Left ventricle myocardium superior (tissue), 1 donor: ENCODE measurements around the gene CREBRF. TPM values are rescaled to one million over a fixed set of nuclear protein-coding genes. Genes with fewer than 3 reads are reported as not detected.
"Not testable (repeated sequence)": the region's sequence is repeated elsewhere in the genome, so short reads cannot be mapped to it uniquely, and the experiment has no call there.

Experiments
- ATAC-seq: fragments of 200-7000 bp; cut with Tn5 transposase; one replicate; pipeline ENCODE4 v1.9.1; 2020; ENCODE audit warnings: mild to moderate bottlenecking, moderate library complexity
- DNase-seq: peaks from one replicate; pipeline ENCODE4 v3.0.0-alpha.2; 2020
- intact Hi-C: fragments of 100-400 bp; cut with micrococcal nuclease; formaldehyde crosslinking; loops from one replicate; pipeline ENCODE4 v1.11.0; 2022
- total RNA-seq: library from RNA; stranded (reverse); fragmentation: NEBNext Ultra II Directional; extraction: Animal tissue kit (Norgen Biotek cat#: 25700); gene quantifications from one replicate; pipeline ENCODE4 v1.2.1, GENCODE V29; 2021
- donor health status: DM: no; HTN: yes; CAD: no; lungs with severe emphysema.

The CREBRF gene
- total RNA-seq, 1 donor from 2014 or later: 28.3 TPM

DNA sequence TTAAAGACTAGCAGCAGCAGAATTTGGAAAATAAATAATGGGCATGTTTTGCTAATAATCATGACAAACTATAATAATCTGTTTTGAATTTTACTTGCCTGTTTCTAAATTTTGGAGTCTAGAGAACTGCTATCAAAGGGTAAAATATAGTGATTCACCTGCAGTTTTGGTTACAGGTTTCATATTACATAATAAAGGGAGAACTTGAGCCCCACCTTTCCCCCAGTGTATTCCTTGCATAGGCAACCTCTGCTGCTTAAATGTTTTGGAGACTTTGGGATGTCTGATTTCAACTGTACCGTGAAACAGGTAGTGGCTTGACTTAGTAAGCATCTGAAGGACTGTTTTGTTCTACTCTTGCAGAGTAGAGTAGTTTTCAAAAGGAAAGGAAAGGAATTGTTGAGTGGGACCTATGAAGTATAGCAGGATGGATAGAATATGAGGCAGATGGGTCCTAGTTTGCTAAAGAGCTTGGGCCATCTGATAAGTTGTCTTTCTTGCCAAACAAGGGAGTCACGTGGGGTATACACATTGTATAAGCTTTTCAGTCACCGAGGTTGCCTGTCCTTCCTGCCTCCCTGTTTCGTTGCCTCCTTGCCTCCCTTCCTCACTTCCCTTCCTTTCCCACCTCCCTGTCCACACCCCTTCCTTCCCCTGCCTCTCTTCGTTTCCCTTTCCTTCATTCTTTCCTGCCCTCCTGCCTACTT lies 19.1 kb downstream of the CREBRF start:
- intact Hi-C loops: no loop called here
- no peak for ATAC-seq
- DNase-seq: no peak

DNA sequence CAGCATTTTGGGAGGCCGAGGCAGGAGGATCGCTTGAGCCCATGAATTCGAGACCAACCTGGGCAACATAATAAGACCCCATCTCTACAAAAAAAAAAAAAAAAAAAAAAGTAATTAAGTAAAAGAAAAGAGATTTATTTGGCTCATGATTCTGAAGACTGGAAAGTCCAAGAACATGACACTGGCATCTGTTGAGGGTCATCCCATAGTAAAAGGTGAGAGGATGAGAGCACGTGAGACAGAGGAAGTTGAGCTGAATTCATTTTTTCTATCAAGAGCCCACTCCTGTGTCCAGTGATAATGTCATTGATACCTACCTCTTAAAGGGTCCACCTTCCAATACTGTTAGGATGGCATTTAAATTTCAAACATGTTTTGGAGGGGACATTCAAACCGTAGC lies 19.8 kb downstream of the CREBRF start:
- DNase-seq: no peak
- ATAC-seq: no peak
- intact Hi-C loops: no loop called here

GRCh38 chr5:173076471-173076870 lies 20.3 kb downstream of the CREBRF start:
- DNase-seq, ATAC-seq, intact Hi-C loops: not testable (repeated sequence)

GRCh38 chr5:173078878-173079277 lies 22.7 kb downstream of the CREBRF start:
- DNase-seq (no peak), ATAC-seq (peak; percentile 89)
- intact Hi-C loops: no loop called here

DNA sequence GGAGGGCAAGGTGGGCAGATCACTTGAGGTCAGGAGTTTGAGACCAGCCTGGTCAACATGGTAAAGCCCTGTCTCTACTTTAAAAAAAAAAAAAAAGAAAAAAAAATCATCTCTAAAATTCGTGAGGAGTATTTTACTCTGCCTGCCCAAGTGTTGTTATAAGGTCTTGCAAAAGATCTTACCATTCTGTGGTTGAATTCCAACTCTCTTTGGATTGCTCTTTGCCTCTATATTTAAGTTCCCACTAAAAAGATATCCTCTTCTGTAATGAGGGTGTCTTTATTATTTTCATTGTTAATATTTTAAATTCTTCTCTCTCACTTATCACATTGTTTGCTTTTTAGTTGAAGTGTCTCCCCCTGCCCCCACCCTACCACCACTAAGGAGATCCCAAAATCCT lies 33.4 kb downstream of the CREBRF start:
- no peak for ATAC-seq
- DNase-seq: no peak
- intact Hi-C loops: no loop called here

- no peak for DNase-seq
- no peak for ATAC-seq
- intact Hi-C loops: no loop called here
Observed at GRCh38 chr5:173090639-173091038, 34.5 kb downstream of the CREBRF start.

GRCh38 chr5:173091981-173092380 lies 35.8 kb downstream of the CREBRF start:
- no peak for ATAC-seq
- intact Hi-C loops: no loop called here
- no peak for DNase-seq

- ATAC-seq (peak; percentile 23), DNase-seq (no peak)
- intact Hi-C loops: no loop called here
Observed at GRCh38 chr5:173093606-173094005, 37.5 kb downstream of the CREBRF start.

DNA sequence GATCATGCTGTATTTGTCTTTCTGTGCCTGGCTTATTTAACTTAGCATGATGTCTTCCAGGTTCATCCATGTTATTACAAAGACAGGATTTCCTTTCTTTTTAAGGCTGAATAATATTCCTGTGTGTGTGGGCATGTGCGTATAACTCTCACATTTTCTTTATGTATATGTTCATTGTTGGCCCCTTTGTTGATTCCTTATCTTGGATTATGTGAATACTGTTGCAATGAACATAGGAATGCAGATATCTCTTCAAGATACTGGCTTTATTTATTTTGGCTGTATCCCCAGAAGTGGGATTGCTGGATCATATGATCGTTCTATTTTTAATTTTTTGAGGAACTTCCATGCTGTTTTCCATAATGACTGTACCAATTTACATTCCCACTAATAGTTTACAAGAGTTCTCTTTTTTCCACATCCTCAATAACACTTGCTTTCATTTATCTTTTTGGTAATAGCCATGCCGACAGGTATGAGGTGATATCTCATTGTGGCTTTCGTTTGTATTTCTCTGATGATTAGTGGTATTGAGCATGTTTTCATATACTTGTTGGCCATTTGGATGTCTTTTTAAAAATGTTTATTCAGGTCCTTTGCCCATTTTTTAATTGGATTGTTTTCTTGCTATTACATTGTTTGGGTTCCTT lies 38.0 kb downstream of the CREBRF start:
- ATAC-seq (peak; percentile 35), DNase-seq (no peak)
- intact Hi-C loops: no loop called here

GRCh38 chr5:173098787-173099186 lies 42.6 kb downstream of the CREBRF start:
- no peak for ATAC-seq
- intact Hi-C loops: no loop called here
- DNase-seq: no peak

DNA sequence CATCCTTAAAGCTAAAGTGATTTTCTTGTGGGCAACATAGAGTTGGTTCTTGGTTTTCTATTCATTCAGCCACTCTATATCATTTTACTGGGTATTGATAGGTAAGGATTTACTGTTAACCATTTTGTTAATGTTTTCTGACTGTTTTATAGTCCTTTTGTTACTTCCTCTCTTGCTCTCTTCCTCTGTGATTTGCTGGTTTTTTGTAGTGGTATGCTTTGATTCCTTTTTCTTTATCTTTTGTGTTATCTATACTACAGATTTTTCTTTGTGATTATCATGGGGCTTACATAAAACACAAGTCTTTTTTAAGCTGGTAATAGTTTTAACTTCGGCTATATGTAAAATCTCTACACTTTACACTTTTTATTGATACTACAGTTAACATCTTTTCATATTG lies 43.3 kb downstream of the CREBRF start:
- ATAC-seq (no peak), DNase-seq (no peak)
- intact Hi-C loops: no loop called here

GRCh38 chr5:173101245-173101644 lies 45.1 kb downstream of the CREBRF start:
- intact Hi-C loops: no loop called here
- no peak for DNase-seq
- no peak for ATAC-seq

DNA sequence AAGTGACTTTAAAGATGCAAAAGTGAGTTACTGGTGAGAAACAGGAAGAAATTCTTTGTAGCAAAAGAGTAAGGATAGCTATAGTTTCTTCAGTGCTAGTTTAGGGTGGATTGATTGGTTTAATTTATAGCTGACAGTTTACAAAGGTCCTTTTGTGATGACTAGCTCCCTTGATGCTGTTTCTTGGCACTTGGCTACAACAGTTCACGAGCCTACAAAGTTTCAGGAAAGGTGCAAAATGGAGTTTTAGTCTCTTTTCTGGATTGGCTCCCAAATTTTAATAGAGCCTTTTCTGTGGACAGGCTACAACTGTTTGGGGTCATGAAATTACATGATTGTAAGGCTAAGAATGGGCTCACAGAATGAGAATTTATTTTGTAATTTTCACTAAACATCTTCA lies 47.3 kb downstream of the CREBRF start:
- intact Hi-C loops: no loop called here
- DNase-seq (no peak), ATAC-seq (no peak)

- ATAC-seq: no peak
- intact Hi-C loops: no loop called here
- DNase-seq: no peak
Observed at GRCh38 chr5:173108914-173109313, 52.8 kb downstream of the CREBRF start.

DNA sequence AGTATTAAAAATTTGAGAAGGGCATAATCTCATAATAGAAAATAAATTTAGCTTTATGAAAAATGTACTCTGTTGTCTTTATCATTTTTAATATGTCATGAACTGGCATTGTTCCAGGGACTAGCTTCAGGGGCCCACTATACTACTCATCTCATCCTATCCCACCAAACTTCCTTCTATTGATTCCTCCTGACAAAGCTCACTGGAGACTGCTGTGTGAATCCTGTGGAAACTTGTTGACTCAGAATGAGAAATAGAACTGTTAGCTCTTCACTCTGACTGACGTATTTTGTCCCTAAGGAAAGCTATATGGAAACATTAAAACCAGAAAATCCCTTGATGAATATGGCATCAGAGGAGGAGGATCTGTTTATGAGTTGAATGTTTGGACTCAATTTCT lies 58.4 kb downstream of the CREBRF start:
- no peak for ATAC-seq
- intact Hi-C loops: no loop called here
- DNase-seq: no peak

DNA sequence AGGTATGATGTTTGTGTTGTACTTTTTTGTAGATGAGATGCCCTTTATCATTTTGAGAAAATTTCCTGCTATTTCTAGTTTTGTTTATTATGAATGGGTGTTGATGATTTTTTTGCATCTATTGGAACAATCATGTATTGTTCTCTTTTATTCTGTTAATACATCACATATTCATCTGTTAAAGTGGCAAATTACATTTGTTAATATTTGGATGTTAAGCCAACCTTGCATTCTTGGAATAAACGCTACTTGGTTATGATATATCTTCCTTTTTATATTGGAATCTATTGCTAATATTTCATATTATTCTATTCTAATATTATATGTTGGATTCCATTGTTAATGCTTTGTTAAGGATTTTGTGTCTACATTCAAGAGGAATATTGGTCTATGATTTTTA lies 63.6 kb downstream of the CREBRF start:
- ATAC-seq: no peak
- no peak for DNase-seq
- intact Hi-C loops: no loop called here

DNA sequence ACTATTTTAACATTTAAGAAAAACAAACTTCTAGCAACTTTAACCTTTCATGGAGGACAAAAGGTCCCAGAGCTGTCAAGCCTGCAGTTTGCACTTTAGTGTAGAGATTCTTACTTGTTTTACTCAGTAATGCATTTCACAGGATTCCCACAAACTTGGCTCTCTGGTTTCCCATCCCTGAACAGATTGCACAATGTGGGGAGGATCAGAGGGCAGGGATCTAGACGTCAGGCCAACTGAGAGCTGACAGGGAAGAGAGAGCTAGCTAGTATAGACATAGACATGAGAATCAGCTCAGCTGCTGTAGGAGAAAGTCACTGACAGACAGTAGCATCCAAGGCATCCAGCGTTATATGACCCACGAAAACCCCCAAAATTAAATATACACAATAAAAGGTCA lies 67.3 kb downstream of the CREBRF start:
- no peak for ATAC-seq
- intact Hi-C loops: no loop called here
- no peak for DNase-seq

GRCh38 chr5:173132166-173132565 lies 76.0 kb downstream of the CREBRF start:
- intact Hi-C loops, ATAC-seq, DNase-seq: not testable (repeated sequence)

DNA sequence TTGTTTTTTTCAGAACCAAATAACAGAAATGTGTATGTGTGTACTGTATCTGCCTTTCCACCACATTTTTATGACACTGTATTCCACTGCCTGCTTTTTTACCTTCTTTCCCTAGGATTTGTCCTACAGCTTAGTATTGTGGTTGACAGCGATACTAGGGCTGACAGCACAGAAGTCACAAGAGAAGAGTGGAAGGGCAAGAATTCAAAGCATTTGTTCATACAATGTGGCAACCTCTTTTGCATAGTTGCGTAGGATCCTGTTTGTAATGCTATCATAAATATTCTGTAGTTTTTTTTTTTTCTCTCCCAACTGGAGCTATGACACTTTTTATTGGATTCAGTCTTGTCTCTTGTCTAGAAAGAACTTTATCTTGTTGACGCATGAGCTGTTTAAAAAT lies 82.6 kb downstream of the CREBRF start:
- intact Hi-C loops: no loop called here
- ATAC-seq (no peak), DNase-seq (no peak)

DNA sequence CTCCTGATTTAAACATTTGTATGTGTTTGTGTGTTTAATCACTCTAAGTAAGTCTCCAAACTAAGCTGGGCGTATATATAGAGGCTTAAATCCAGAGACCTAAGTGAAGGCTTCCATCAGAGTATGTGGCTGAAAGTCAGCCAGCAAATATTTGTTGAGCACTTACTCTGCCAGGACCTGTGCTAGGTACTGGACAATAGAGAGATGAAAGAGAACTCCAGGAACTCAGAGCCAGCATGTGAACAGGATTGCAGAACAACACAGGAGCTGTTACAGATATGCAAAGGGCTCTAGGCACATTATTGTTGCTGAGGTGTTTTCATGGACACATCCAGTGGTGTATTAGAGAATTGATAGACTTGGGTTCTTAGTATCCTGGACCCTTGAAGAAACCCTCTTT lies 83.5 kb downstream of the CREBRF start:
- intact Hi-C loops: no loop called here
- ATAC-seq (no peak), DNase-seq (no peak)

GRCh38 chr5:173140769-173141168 lies 84.6 kb downstream of the CREBRF start:
- intact Hi-C loops: no loop called here
- no peak for DNase-seq
- no peak for ATAC-seq
